ENCODE data around the gene ZFAND2B.
A peak's percentile ranks its signal among the peaks of the same experiment; 100 is the strongest.
"Not testable (repeated sequence)": the region's sequence is repeated elsewhere in the genome, so short reads cannot be mapped to it uniquely, and the experiment has no call there.

The ZFAND2B gene

DNA sequence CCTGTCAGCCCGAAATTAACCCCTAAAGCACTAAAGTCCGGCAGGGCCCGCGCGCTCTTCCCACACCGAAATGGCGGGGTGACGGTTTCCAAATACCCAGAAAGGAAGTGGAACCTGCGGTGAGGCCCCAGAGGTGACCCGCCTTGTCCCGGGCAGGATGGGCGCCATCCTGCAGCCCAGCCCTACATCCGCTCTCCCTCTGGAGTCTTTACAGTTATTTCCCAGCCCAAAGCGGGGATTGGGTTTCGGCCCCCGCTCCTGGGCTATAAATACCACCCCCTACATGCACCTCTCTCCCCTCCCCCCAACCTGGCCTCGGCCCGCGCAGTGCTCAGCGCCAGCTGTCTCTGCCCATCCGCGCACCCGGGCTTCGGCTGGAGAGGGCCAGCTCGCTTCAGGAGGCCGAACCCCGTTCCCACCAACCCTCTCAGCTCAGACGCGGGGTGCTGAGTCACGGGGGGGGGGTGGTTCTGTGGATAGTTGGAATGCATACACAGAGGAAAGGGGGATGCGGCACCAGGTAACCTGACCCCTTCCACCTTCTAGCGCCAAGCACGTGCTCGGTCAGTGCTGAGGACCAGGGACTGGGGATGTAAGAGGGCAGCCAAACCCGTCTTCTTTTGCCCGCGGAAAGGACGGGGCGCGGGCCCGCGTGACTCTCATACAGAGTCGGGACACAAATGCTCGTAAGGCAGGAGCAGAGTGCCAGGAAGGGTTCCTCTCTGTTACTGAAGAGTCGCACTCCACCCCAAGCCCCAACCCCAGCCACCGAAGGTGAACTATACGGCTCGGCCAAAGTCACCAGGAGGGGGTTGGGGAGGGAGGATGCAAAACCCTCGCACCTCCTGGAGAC lies 46.5 kb downstream of the ZFAND2B start, which contains the start of gene TUBA4B:
TSS of gene TUBA4B (plus strand) at position 344 of the 853 bp plus-strand sequence. CDS start at position 509, 165 bp downstream.
- DNase-seq = no peak

DNA sequence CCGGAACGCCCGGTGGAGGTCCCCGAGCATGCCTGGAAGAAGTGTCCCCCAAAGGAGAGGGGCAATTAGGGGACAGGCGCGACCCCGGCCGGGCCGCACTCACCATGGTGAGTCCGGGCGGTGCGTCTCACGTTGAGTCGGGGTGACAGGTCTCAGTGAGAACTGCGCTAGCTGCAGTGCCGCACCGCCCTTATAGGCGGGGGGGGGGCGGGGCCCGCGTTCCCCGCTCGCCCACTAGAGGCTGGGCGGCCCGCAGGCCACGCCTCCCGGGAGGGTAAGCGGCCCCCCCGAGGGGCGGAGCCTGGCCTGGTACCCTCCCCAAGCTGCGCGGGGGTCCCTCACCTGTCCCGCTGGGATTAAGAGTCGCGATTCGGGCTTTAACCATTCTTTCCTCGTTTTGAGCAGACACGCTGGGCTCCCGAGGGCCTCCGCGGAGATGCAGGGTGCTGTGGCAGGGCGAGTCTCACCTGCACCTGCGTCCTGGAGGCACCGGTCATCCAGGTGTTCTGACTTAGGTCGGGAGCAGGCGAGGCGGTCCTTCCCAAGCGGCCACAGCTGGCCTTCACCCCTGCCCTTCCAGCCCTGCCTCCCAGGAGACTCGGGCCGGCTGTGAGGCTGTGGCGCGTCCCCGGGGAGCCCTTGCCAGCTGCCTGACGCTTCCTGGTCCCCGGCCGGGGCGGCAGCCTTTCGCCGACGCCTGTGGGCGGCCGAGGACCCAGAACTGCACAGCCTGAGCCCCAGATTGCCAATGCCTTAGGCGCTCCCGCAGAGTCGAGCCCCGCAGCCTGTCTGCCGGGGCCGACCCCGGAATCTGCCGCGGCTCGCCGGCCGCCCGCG lies 47.4 kb downstream of the ZFAND2B start, which contains the start of gene TUBA4A:
TSS of gene TUBA4A (minus strand) at position 166 of the 837 bp plus-strand sequence. CDS start at position 106, 60 bp downstream.
- DNase-seq = peak; percentile 71

DNA sequence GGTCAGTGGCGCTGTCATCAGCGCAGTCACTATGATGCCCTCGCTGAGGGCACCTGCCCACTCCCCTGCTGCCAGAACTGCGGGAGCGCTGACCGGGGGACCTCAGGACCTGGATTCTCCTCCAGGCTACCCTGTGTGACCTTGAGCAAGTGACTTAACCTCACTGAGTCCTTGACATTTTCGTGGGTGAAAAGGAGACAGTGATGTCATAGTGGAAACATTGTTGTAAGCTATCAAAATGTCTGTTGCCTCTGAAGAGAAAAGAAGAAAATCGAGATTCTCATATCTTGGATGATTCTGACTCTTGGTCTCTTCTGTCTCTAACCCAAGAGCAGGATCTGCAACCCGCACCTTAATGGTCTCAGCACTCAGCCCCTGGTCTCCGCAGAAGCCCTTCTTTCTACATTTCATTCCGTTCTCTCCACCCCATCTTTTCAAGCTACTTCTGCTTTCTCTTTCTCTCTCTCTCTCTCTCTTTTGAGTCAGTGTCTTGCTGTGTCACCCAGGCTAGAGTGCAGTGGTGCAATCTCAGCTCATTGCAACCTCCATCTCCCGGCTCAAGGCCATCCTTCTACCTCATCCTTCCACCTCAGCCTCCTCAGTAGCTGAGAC lies 48.1 kb downstream of the ZFAND2B start:
- DNase-seq = no peak

DNA sequence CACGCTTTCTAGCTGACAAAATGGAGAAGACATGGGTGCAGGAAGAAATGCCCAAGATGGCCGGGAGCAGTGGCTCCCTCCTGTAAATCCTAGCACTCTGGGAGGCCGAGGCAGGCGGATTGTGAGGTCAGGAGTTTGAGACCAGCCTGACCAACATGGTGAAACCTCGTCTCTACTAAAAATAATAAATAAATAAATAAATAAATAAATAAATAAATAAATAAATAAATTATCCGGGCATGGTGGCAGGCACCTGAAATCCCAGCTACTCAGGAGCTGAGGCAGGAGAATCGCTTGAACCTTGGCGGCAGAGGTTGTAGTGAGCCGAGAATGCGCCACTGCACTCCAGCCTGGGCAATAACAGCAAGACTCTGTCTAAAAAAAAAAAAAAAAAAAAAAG lies 52.4 kb downstream of the ZFAND2B start:
- DNase-seq = not testable (repeated sequence)
